Pancreas (tissue), 10 donors: ENCODE results near the gene CRCP. TPM values are rescaled to one million over a fixed set of nuclear protein-coding genes. Genes with fewer than 3 reads are reported as not detected.

ENCODE experiments used
- ATAC-seq, 4 donors: fragments of 200-7000 bp; cut with Tn5 transposase; one replicate each; pipeline versions ENCODE4 v1.8.0 to v1.9.1; 2020; ENCODE audit warnings: mild to moderate bottlenecking in 4 of 4, moderate library complexity in 4 of 4
- DNase-seq, 6 donors: peaks; one replicate each; pipeline ENCODE4 v3.0.0-alpha.2; 2020
- FAIRE-seq: peaks from 2 replicates; lab custom pipeline; 2012; peaks lifted over from hg19 to GRCh38; lab: Jason Lieb, UNC
- H3K27ac ChIP-seq, 4 donors: fragments of 200-600 bp; sonication (generic); 1 replicate in 3 of 4; 2 replicates in 1 of 4; pipeline versions ENCODE4 v1.5.0 to v1.8.0; 2020
- H3K27me3 ChIP-seq, 4 donors: fragments of 200-600 bp; one replicate each; pipeline ENCODE4 v1.8.0; 2021
- H3K36me3 ChIP-seq, 3 donors: fragments of 200-600 bp; sonication (generic) in 1 of 3; one replicate each; pipeline versions ENCODE4 v1.5.0 to v1.8.0; 2020 to 2021
- H3K4me1 ChIP-seq, 3 donors: fragments of 200-600 bp; one replicate each; pipeline ENCODE4 v1.8.0; 2021
- H3K4me3 ChIP-seq, 4 donors: fragments of 200-600 bp; sonication (generic) in 2 of 4; one replicate each; pipeline versions ENCODE4 v1.5.0 to v1.8.0; 2020 to 2021
- H3K9me3 ChIP-seq, 4 donors: fragments of 200-600 bp; one replicate each; pipeline ENCODE4 v1.8.0; 2021
- CTCF ChIP-seq, 4 donors: fragments of 200-600 bp; sonication (generic) in 3 of 4; IDR thresholded peaks; one replicate each; pipeline versions ENCODE4 v1.5.0 to v1.8.0; 2021; ENCODE audit warnings: antibody characterized with exemption in 4 of 4
- WGBS, 2 donors: extraction: QIAGEN DNeasy Blood & Tissue Kit; methylation state at CpG; one replicate each; pipeline ENCODE4 v1.1.7; 2013; 5-methylcytosine and 5-hydroxymethylcytosine counted together
- intact Hi-C, 3 donors: fragments of 100-400 bp; cut with DNase I; formaldehyde crosslinking; loops; one replicate each; pipeline versions ENCODE4 v1.11.1 to v1.14.2; 2022
- polyA plus RNA-seq, 2 donors: library from polyadenylated mRNA; stranded (reverse); fragments of 200-250 nt; gene quantifications; one replicate each; pipeline ENCODE4 v1.2.3, GENCODE V29; 2013
- total RNA-seq, 6 donors: library from RNA; stranded (reverse); fragmentation: NEBNext Ultra II Directional in 4 of 6; extraction: Animal tissue kit (Norgen Biotek cat#: 25700) in 4 of 6; gene quantifications; one replicate each; pipeline versions ENCODE4 v1.2.1 to v1.2.4, GENCODE V29; 2021 to 2023
- donor health status: healthy with polysubstance abuse.
- donor health status: DM: no; HTN: no; CAD: no; lungs with moderate emphysema.
- donor health status: DM: no; HTN: no; CAD: no.
- donor health status: control.
- donor health status: control.
- donor health status: Bipolar disorder and iron deficiency.
- donor health status: DM: yes; HTN: yes; CAD: no.
- donor health status: DM: no; HTN: no; CAD: no.
- donor health status: DM: no; HTN: no; CAD: no.
- donor health status: DM: yes; HTN: yes; CAD: no.

Gene CRCP
- total and polyA plus RNA-seq, 8 donors, result 12.9 to 28.2 (median 18.7) TPM

- WGBS, 2 donors, result 90 to 95% methylated on average over 8 of the region's 8 CpGs
- Histone ChIP-seq H3K27me3 (no peaks in the 10 kb centered on the region), H3K4me1 (no peaks in the 10 kb centered on the region), H3K9me3 (no peaks in the 10 kb centered on the region), H3K4me3 (no peak overlapping the region), H3K27ac (no peak overlapping the region), H3K36me3 (no peaks in the 10 kb centered on the region)
- FAIRE-seq (no peak), DNase-seq (no peak), ATAC-seq (no peak)
- intact Hi-C loops, result no loop called here
- TF ChIP-seq CTCF (IDR thresholded peaks at IDR 0.05), result no peak
Observed at GRCh38 chr7:66185680-66186187, 71.1 kb downstream of the CRCP start.

- no peaks in the 10 kb centered on the region for H3K36me3 ChIP-seq
- ATAC-seq, result no peak
- WGBS, 2 donors, result 85 to 89% methylated on average over 4 of the region's 4 CpGs
- no peak overlapping the region for H3K4me3 ChIP-seq
- H3K4me1 ChIP-seq, result no peaks in the 10 kb centered on the region
- H3K9me3 ChIP-seq, result no peaks in the 10 kb centered on the region
- FAIRE-seq, result no peak
- TF ChIP-seq CTCF (IDR thresholded peaks at IDR 0.05), result no peak
- intact Hi-C loops, result no loop called here
- no peak overlapping the region for H3K27ac ChIP-seq
- DNase-seq, result no peak
- H3K27me3 ChIP-seq, result no peaks in the 10 kb centered on the region
Observed at GRCh38 chr7:66186991-66187390, 72.3 kb downstream of the CRCP start.

GRCh38 chr7:66187905-66188304 is 73.3 kb downstream of the CRCP start:
- WGBS, 2 donors, result 12 to 19% methylated on average over 1 of the region's 1 CpG
- TF ChIP-seq CTCF (IDR thresholded peaks at IDR 0.05), result no peak
- ATAC-seq, result peak in 3 of 4 donors; percentile 21 to 62 (median 28)

GRCh38 chr7:66188645-66189044 is 74.0 kb downstream of the CRCP start:
- Histone ChIP-seq H3K9me3 (no peaks in the 10 kb centered on the region), H3K27me3 (no peaks in the 10 kb centered on the region), H3K36me3 (no peaks in the 10 kb centered on the region), H3K4me1 (no peaks in the 10 kb centered on the region), H3K4me3 (no peak overlapping the region), H3K27ac (no peak overlapping the region)
- no peak for ATAC-seq
- 66 to 90% methylated on average over 2 of the region's 2 CpGs for WGBS, 2 donors
- no peak for FAIRE-seq
- intact Hi-C loops, result no loop called here
- DNase-seq, result no peak
- no peak for TF ChIP-seq CTCF (IDR thresholded peaks at IDR 0.05)

More at GRCh38 chr7:66187905-66188304, 73.3 kb downstream of the CRCP start:
- FAIRE-seq (no peak), DNase-seq (no peak)
- H3K27ac ChIP-seq, result no peak overlapping the region
- H3K27me3 ChIP-seq, result no peaks in the 10 kb centered on the region
- H3K9me3 ChIP-seq, result no peaks in the 10 kb centered on the region
- intact Hi-C loops, result no loop called here
- no peaks in the 10 kb centered on the region for H3K4me1 ChIP-seq
- H3K4me3 ChIP-seq, result no peak overlapping the region
- H3K36me3 ChIP-seq, result no peaks in the 10 kb centered on the region

GRCh38 chr7:66189695-66190503 is 75.3 kb downstream of the CRCP start:
- 66 to 78% methylated on average over 7 of the region's 7 CpGs for WGBS, 2 donors
- H3K36me3 ChIP-seq, result no peaks in the 10 kb centered on the region

More at GRCh38 chr7:66189695-66190503, 75.3 kb downstream of the CRCP start:
- Histone ChIP-seq H3K4me1 (no peaks in the 10 kb centered on the region), H3K27me3 (no peaks in the 10 kb centered on the region), H3K9me3 (no peaks in the 10 kb centered on the region), H3K27ac (no peak overlapping the region), H3K4me3 (no peak overlapping the region)
- FAIRE-seq (no peak), DNase-seq (peak in 2 of 6 donors; percentile 21 to 30), ATAC-seq (peak in 3 of 4 donors; percentile 45 to 57 (median 49))
- no peak for TF ChIP-seq CTCF (IDR thresholded peaks at IDR 0.05)
- intact Hi-C loops, result no loop called here
